DOHH2 (cell line): Measurements from ENCODE around the gene LRRC3B.

Experiments used
- EZH2phosphoT487 ChIP-seq: fragments of 200-600 bp; sonication (generic); IDR thresholded peaks from 2 replicates; pipeline ENCODE4 v1.6.1; 2017; ENCODE audit warnings: borderline replicate concordance, mild to moderate bottlenecking, antibody characterized with exemption, low read length, moderate library complexity, mixed read lengths
- TF ChIP-seq, protein P1 (sequence below): fragments of 200-600 bp; sonication (generic); IDR thresholded peaks from one replicate; pipeline ENCODE4 v1.5.1; 2014; ENCODE audit warnings: antibody characterized with exemption, mild to moderate bottlenecking, low read depth, low read length; ENCODE audit not compliant: poor library complexity, severe bottlenecking

DNA sequence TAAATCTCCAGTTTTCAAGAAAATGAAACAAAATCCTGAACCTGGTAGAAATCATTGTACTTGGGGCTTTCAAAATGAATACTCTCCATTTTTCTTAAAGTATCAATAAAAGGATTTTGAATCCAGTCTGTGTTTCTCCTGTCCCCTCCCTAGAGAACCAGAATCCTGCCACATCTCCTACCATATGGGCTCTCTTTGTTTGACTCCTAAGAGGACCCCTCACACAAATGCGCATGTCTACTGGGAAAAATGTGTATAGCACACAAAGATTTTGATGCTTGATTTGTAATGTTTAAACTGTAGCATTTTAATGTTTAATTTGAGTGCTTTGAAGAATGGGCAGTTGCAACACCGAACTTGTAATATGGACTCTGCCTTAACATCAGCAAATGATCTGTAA lies 25.9 kb downstream of the LRRC3B start:
- TF ChIP-seq, protein P1, sequence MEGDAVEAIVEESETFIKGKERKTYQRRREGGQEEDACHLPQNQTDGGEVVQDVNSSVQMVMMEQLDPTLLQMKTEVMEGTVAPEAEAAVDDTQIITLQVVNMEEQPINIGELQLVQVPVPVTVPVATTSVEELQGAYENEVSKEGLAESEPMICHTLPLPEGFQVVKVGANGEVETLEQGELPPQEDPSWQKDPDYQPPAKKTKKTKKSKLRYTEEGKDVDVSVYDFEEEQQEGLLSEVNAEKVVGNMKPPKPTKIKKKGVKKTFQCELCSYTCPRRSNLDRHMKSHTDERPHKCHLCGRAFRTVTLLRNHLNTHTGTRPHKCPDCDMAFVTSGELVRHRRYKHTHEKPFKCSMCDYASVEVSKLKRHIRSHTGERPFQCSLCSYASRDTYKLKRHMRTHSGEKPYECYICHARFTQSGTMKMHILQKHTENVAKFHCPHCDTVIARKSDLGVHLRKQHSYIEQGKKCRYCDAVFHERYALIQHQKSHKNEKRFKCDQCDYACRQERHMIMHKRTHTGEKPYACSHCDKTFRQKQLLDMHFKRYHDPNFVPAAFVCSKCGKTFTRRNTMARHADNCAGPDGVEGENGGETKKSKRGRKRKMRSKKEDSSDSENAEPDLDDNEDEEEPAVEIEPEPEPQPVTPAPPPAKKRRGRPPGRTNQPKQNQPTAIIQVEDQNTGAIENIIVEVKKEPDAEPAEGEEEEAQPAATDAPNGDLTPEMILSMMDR = no peak
- TF ChIP-seq EZH2phosphoT487 = no peak
